DOHH2 (cell line): ENCODE measurements around the gene RBM4B.

ENCODE experiments used
- H3F3A ChIP-seq: fragments of 200-600 bp; sonication (generic), shearing (Covaris generic); 2 replicates; pipeline ENCODE4 v1.6.0; 2016; ENCODE audit warnings: antibody characterized with exemption, mild to moderate bottlenecking; ENCODE audit not compliant: control insufficient read depth, insufficient read depth
- H3K27ac ChIP-seq: fragments of 200-600 bp; sonication (generic); 2 replicates; pipeline ENCODE4 v1.5.1; 2014; ENCODE audit warnings: low read depth, mild to moderate bottlenecking, low read length, moderate library complexity
- H3K27me3 ChIP-seq: fragments of 200-600 bp; sonication (generic); 2 replicates; pipeline ENCODE4 v1.6.1; 2014; ENCODE audit warnings: mild to moderate bottlenecking, low read length, mixed read lengths; ENCODE audit not compliant: control insufficient read depth
- H3K36me3 ChIP-seq: fragments of 200-600 bp; sonication (generic); 2 replicates; pipeline ENCODE4 v1.6.1; 2014; ENCODE audit warnings: mild to moderate bottlenecking, low read length, moderate library complexity, mixed read lengths; ENCODE audit not compliant: control insufficient read depth
- H3K4me1 ChIP-seq: fragments of 200-600 bp; sonication (generic); 2 replicates; pipeline ENCODE4 v1.6.1; 2014; ENCODE audit warnings: mild to moderate bottlenecking, low read length, mixed read lengths; ENCODE audit not compliant: control insufficient read depth
- H3K4me2 ChIP-seq: fragments of 200-600 bp; sonication (generic); 2 replicates; pipeline ENCODE4 v1.6.0; 2014; ENCODE audit warnings: mild to moderate bottlenecking, low read length, moderate library complexity
- H3K4me3 ChIP-seq: fragments of 200-600 bp; sonication (generic); 2 replicates; pipeline ENCODE4 v1.5.1; 2014; ENCODE audit warnings: mild to moderate bottlenecking, low read length, mixed read lengths
- H3K79me2 ChIP-seq: fragments of 200-600 bp; sonication (generic); 2 replicates; pipeline ENCODE4 v1.6.1; 2014; ENCODE audit warnings: mild to moderate bottlenecking, low read length, mixed read lengths; ENCODE audit not compliant: control insufficient read depth
- H3K9me2 ChIP-seq: fragments of 200-600 bp; sonication (generic); replicated peaks from 2 replicates; pipeline ENCODE4 v1.6.1; 2014; ENCODE audit warnings: mild to moderate bottlenecking, low read length, mixed read lengths; ENCODE audit not compliant: control insufficient read depth
- H3K9me3 ChIP-seq: fragments of 200-600 bp; sonication (generic); 2 replicates; pipeline ENCODE4 v1.6.1; 2014; ENCODE audit warnings: antibody characterized with exemption, low read length, mixed read lengths; ENCODE audit not compliant: control insufficient read depth, insufficient read depth
- H4K20me1 ChIP-seq: fragments of 200-600 bp; sonication (generic); 2 replicates; pipeline ENCODE4 v1.6.0; 2014; ENCODE audit warnings: low read depth, mild to moderate bottlenecking, antibody characterized with exemption, low read length, moderate library complexity; ENCODE audit not compliant: control insufficient read depth, insufficient read depth
- CTCF ChIP-seq: fragments of 200-600 bp; sonication (generic); IDR thresholded peaks from one replicate; pipeline ENCODE4 v1.5.1; 2014; ENCODE audit warnings: antibody characterized with exemption, mild to moderate bottlenecking, low read depth, low read length; ENCODE audit not compliant: poor library complexity, severe bottlenecking
- EZH2phosphoT487 ChIP-seq: fragments of 200-600 bp; sonication (generic); IDR thresholded peaks from 2 replicates; pipeline ENCODE4 v1.6.1; 2017; ENCODE audit warnings: borderline replicate concordance, mild to moderate bottlenecking, antibody characterized with exemption, low read length, moderate library complexity, mixed read lengths

Gene RBM4B

GRCh38 chr11:66718320-66718971 is 40.8 kb upstream of the RBM4B start:
- H3K79me2 ChIP-seq = 0 out of 2 replicates have a peak, but pooled peaks cover 3% of the 10 kb centered on the region
- peaks cover 52% of the 10 kb centered on the region for H3K36me3 ChIP-seq
- H3K4me1 ChIP-seq = peaks cover 11% of the 10 kb centered on the region
- no peaks in the 10 kb centered on the region for H3K9me2 ChIP-seq
- TF ChIP-seq EZH2phosphoT487 (no peak), CTCF (no peak)
- H3K27ac ChIP-seq = no peak overlapping the region
- H3K9me3 ChIP-seq = no peaks in the 10 kb centered on the region
- H3F3A ChIP-seq = no peaks in the 10 kb centered on the region
- no peak overlapping the region for H3K4me3 ChIP-seq
- no peaks in the 10 kb centered on the region for H3K27me3 ChIP-seq
- no peaks in the 10 kb centered on the region; the same call in 1 of the 2 replicates for H4K20me1 ChIP-seq
- H3K4me2 ChIP-seq = no peak overlapping the region

- Histone ChIP-seq H3K36me3 (peaks cover 58% of the 10 kb centered on the region), H3K9me3 (no peaks in the 10 kb centered on the region), H3K4me2 (no peak overlapping the region), H3K4me3 (no peak overlapping the region), H3F3A (no peaks in the 10 kb centered on the region), H3K79me2 (no peaks in the 10 kb centered on the region), H3K27me3 (no peaks in the 10 kb centered on the region), H3K4me1 (peaks cover 11% of the 10 kb centered on the region), H3K9me2 (no peaks in the 10 kb centered on the region), H3K27ac (no peak overlapping the region), H4K20me1 (no peaks in the 10 kb centered on the region; the same call in 1 of the 2 replicates)
- TF ChIP-seq EZH2phosphoT487 (no peak), CTCF (no peak)
Observed at GRCh38 chr11:66717925-66718319, 40.2 kb upstream of the RBM4B start.

- no peak overlapping the region for H3K4me2 ChIP-seq
- H3K9me2 ChIP-seq = no peaks in the 10 kb centered on the region
- TF ChIP-seq EZH2phosphoT487 (no peak), CTCF (no peak)
- peaks cover 62% of the 10 kb centered on the region for H3K36me3 ChIP-seq
- H3K4me1 ChIP-seq = peaks cover 11% of the 10 kb centered on the region
- no peaks in the 10 kb centered on the region for H3K79me2 ChIP-seq
- no peaks in the 10 kb centered on the region for H3K27me3 ChIP-seq
- no peaks in the 10 kb centered on the region for H3F3A ChIP-seq
- no peaks in the 10 kb centered on the region for H3K9me3 ChIP-seq
- H4K20me1 ChIP-seq = no peaks in the 10 kb centered on the region; the same call in 1 of the 2 replicates
- H3K4me3 ChIP-seq = no peak overlapping the region
- no peak overlapping the region for H3K27ac ChIP-seq
Observed at GRCh38 chr11:66716996-66717395, 39.3 kb upstream of the RBM4B start.
